HEK293 (cell line): ENCODE data around the gene RNF44.

Source experiments
- MEIS1 ChIP-seq: sonication (generic); formaldehyde crosslinking; IDR thresholded peaks from 2 replicates; pipeline ENCODE4 v1.8.1; 2022; ENCODE audit warnings: missing genetic modification reagents, mild to moderate bottlenecking, borderline replicate concordance
- SP3 ChIP-seq: fragments of 450-650 bp; formaldehyde crosslinking; IDR thresholded peaks from 2 replicates; pipeline ENCODE4 v1.5.1; 2016; ENCODE audit warnings: missing biosample characterization, missing genetic modification characterization
- ZNF138 ChIP-seq: fragments of 450-650 bp; formaldehyde crosslinking; IDR thresholded peaks from 2 replicates; pipeline ENCODE4 v1.5.1; 2016; ENCODE audit warnings: missing biosample characterization, missing genetic modification characterization, borderline replicate concordance
- ZNF274 ChIP-seq, 2 experiments: fragments of 200-500 bp in 1 of 2; fragments of 450-650 bp in 1 of 2; sonication (Bioruptor generic) in 1 of 2; formaldehyde crosslinking in 1 of 2; IDR thresholded peaks; 2 replicates each; pipeline versions ENCODE4 v1.5.1 to v1.6.1; 2014 to 2016; ENCODE audit warnings: borderline replicate concordance in 1 of 2, inconsistent platforms in 1 of 2, low read length in 1 of 2, missing biosample characterization in 1 of 2, missing genetic modification characterization in 1 of 2
- TF ChIP-seq, protein P1 (sequence below): fragments of 450-650 bp; formaldehyde crosslinking; IDR thresholded peaks from 2 replicates; pipeline ENCODE4 v1.5.1; 2016; ENCODE audit warnings: missing biosample characterization, missing genetic modification characterization
- TF ChIP-seq, protein P2 (sequence below): fragments of 450-650 bp; formaldehyde crosslinking; optimal IDR thresholded peaks from 2 replicates; pipeline ENCODE3; 2016; ENCODE audit warnings: missing biosample characterization, mild to moderate bottlenecking, missing genetic modification characterization

- TF ChIP-seq, protein P1, sequence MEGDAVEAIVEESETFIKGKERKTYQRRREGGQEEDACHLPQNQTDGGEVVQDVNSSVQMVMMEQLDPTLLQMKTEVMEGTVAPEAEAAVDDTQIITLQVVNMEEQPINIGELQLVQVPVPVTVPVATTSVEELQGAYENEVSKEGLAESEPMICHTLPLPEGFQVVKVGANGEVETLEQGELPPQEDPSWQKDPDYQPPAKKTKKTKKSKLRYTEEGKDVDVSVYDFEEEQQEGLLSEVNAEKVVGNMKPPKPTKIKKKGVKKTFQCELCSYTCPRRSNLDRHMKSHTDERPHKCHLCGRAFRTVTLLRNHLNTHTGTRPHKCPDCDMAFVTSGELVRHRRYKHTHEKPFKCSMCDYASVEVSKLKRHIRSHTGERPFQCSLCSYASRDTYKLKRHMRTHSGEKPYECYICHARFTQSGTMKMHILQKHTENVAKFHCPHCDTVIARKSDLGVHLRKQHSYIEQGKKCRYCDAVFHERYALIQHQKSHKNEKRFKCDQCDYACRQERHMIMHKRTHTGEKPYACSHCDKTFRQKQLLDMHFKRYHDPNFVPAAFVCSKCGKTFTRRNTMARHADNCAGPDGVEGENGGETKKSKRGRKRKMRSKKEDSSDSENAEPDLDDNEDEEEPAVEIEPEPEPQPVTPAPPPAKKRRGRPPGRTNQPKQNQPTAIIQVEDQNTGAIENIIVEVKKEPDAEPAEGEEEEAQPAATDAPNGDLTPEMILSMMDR (tag by site-specific recombination): no peak
- TF ChIP-seq SP3 (tag by site-specific recombination) (peak; percentile 71), MEIS1 (no peak), ZNF138 (tag by site-specific recombination) (no peak), ZNF274 (IDR thresholded peaks at IDR 0.05; ENCODE audit: low read length) (no peak), ZNF274 (tag by site-specific recombination; IDR thresholded peaks at IDR 0.05; ENCODE audit: borderline replicate concordance) (no peak)
- TF ChIP-seq, protein P2, sequence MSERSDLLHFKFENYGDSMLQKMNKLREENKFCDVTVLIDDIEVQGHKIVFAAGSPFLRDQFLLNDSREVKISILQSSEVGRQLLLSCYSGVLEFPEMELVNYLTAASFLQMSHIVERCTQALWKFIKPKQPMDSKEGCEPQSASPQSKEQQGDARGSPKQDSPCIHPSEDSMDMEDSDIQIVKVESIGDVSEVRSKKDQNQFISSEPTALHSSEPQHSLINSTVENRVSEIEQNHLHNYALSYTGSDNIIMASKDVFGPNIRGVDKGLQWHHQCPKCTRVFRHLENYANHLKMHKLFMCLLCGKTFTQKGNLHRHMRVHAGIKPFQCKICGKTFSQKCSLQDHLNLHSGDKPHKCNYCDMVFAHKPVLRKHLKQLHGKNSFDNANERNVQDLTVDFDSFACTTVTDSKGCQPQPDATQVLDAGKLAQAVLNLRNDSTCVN (tag by site-specific recombination): no peak
These were observed 490 bp upstream of the RNF44 start for GRCh38 chr5:176537554-176538229.
